Vagina (tissue), 2 donors: ENCODE data around the gene PSG2. TPM values are rescaled to one million over a fixed set of nuclear protein-coding genes. Genes with fewer than 3 reads are reported as not detected.
"Not testable (repeated sequence)": the region's sequence is repeated elsewhere in the genome, so short reads cannot be mapped to it uniquely, and the experiment has no call there.

Experiments
- DNase-seq, 2 donors: peaks; one replicate each; pipeline ENCODE4 v3.0.0-alpha.2; 2017; ENCODE audit errors: extremely low spot score in 2 of 2
- H3K27ac ChIP-seq: fragments of 200-600 bp; sonication (generic); one replicate; pipeline ENCODE4 v1.5.1; 2019
- H3K27me3 ChIP-seq: fragments of 200-600 bp; sonication (generic); one replicate; pipeline ENCODE4 v1.5.1; 2019
- H3K36me3 ChIP-seq, 2 donors: fragments of 200-600 bp; sonication (generic); one replicate each; pipeline ENCODE4 v1.5.1; 2017 to 2019
- H3K4me1 ChIP-seq: fragments of 200-600 bp; sonication (generic); one replicate; pipeline ENCODE4 v1.5.1; 2019
- H3K4me3 ChIP-seq, 2 donors: fragments of 200-600 bp; sonication (generic); 1 replicate in 1 of 2; 2 replicates in 1 of 2; pipeline ENCODE4 v1.5.1; 2016 to 2019
- H3K9me3 ChIP-seq: fragments of 200-600 bp; sonication (generic); one replicate; pipeline ENCODE4 v1.5.1; 2019
- CTCF ChIP-seq, 3 experiments: fragments of 450-650 bp in 2 of 3; fragments of 200-600 bp in 1 of 3; sonication (generic) in 1 of 3; IDR thresholded peaks; one replicate each; pipeline ENCODE4 v1.5.1; 2017 to 2019; ENCODE audit warnings: antibody characterized with exemption in 3 of 3, mild to moderate bottlenecking in 2 of 3, moderate library complexity in 2 of 3
- POLR2A ChIP-seq, 2 donors: fragments of 450-650 bp; IDR thresholded peaks; one replicate each; pipeline ENCODE4 v1.6.1; 2017; ENCODE audit warnings: antibody characterized with exemption in 2 of 2, mild to moderate bottlenecking in 2 of 2, moderate library complexity in 2 of 2
- POLR2AphosphoS5 ChIP-seq, 2 donors: sonication (generic); formaldehyde crosslinking; IDR thresholded peaks; one replicate each; pipeline ENCODE4 v1.9.0; 2017; ENCODE audit warnings: antibody characterized with exemption in 2 of 2, mild to moderate bottlenecking in 2 of 2, low read depth in 1 of 2; ENCODE audit not compliant: insufficient read depth in 1 of 2
- intact Hi-C: fragments of 100-400 bp; cut with DNase I; formaldehyde crosslinking; loops from one replicate; pipeline ENCODE4 v1.15.1; 2023
- total RNA-seq: library from RNA; depleted of rRNA; stranded (reverse); fragments of >200 nt; gene quantifications from one replicate; pipeline ENCODE4 v1.2.3, GENCODE V29; 2016

Gene PSG2
- total RNA-seq, 1 donor from 2014 or later = not detected

DNA sequence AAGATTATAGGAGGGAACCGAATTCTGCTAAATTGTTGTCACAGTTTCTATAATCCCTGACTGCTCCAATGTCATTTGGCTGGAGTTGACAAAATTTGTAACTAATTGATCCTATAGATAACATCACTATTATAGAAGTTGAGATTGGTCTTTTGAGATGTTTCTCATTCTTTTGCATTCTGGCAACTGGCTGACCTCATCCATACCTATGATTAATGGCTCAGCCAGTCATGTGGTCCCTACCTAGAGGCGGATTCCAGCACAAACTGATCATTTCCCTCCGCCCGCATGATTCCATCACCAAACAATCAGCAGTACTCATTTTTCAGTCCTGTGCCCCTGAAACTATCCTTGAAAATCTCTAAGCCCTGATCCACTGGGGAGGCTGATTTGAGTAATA lies 4.2 kb downstream of the PSG2 start:
- no peak for DNase-seq
- TF ChIP-seq POLR2A (IDR thresholded peaks at IDR 0.05) (no peak), CTCF (IDR thresholded peaks at IDR 0.05) (no peak), POLR2AphosphoS5 (IDR thresholded peaks at IDR 0.05; ENCODE audit: insufficient read depth in 1 of 2, low read depth in 1 of 2) (no peak)
- Histone ChIP-seq H3K27me3 (no peaks in the 10 kb centered on the region), H3K36me3 (no peaks in the 10 kb centered on the region), H3K4me3 (no peak overlapping the region), H3K9me3 (no peaks in the 10 kb centered on the region), H3K4me1 (no peaks in the 10 kb centered on the region), H3K27ac (no peak overlapping the region)
- intact Hi-C loops = no loop called here

DNA sequence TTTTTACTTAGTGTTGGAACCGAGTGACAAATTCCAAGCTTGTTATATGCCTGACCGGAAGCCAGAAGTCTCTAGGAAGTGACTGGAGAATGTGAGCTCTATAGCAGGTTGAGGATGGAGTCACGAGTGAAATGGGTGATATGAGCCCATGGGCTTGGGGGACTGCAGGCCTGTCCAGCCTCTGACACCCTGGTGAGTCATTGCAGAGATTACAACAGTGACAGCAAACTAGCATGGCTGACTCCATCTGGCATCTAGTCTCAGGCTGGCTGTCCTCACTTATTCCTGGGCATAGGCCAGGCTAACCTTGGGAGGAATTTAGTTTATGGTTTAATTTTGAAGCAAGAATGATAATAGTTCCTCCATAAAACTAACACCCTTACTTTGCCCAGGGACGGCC lies 4.6 kb downstream of the PSG2 start:
- intact Hi-C loops, H3K27ac ChIP-seq, H3K9me3 ChIP-seq, H3K4me1 ChIP-seq, DNase-seq, H3K4me3 ChIP-seq, H3K36me3 ChIP-seq, H3K27me3 ChIP-seq: not testable (repeated sequence)

DNA sequence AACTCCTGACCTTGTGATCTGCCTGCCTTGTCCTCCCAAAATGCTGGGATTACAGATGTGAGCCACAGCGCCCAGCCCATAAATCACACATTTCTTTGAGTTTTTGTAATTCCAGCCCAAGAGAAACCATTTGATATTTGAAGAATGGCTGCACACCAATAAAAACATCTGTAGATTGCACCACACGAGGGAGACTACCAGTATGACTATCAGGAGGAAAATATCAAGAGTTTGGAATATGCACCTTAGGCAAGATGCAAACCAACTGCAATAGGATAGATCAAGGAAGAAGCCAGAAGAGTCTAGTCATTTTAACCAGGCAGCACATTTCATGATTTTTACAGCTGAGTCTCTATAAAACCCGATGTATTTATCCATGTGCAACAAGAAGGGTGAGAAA lies 20.1 kb downstream of the PSG2 start:
- H3K4me3 ChIP-seq, H3K9me3 ChIP-seq, H3K36me3 ChIP-seq, intact Hi-C loops, H3K27me3 ChIP-seq, H3K4me1 ChIP-seq, DNase-seq, H3K27ac ChIP-seq: not testable (repeated sequence)

- H3K36me3 ChIP-seq, DNase-seq, H3K27me3 ChIP-seq, H3K4me3 ChIP-seq, H3K27ac ChIP-seq, H3K4me1 ChIP-seq, intact Hi-C loops, H3K9me3 ChIP-seq: not testable (repeated sequence)
These were observed 21.2 kb downstream of the PSG2 start for GRCh38 chr19:43061326-43061725.

- H3K36me3 ChIP-seq, intact Hi-C loops, H3K27me3 ChIP-seq, H3K27ac ChIP-seq, DNase-seq, H3K4me1 ChIP-seq, H3K4me3 ChIP-seq, H3K9me3 ChIP-seq: not testable (repeated sequence)
These were observed 22.2 kb downstream of the PSG2 start for GRCh38 chr19:43060254-43060653.

GRCh38 chr19:43059482-43059881 lies 23.0 kb downstream of the PSG2 start:
- intact Hi-C loops = not testable (repeated sequence)

DNA sequence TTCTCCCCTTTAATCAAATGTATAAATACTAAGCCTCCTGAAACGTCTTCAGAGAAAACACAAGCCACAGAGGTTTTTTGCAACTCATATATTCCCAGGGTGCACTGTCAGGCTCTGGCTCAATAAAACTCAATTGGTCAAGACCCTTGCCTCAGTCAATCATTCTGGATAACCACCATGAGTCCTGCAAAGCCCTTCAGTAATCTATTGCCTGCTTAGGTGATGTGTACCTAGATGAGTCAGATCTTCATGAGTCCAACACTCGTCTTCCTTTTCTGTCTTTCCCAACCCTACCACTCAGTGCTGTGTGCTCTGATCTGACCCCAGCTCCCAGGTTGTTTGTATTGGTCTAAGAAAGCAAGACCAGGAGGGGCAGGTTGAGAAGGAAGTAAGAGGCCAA lies 24.1 kb downstream of the PSG2 start:
- H3K27me3 ChIP-seq, H3K36me3 ChIP-seq, DNase-seq, H3K4me3 ChIP-seq, H3K9me3 ChIP-seq, H3K4me1 ChIP-seq, H3K27ac ChIP-seq, intact Hi-C loops: not testable (repeated sequence)

More at GRCh38 chr19:43059482-43059881, 23.0 kb downstream of the PSG2 start:
- not testable (repeated sequence) for H3K4me3 ChIP-seq, H3K4me1 ChIP-seq, H3K27me3 ChIP-seq, H3K27ac ChIP-seq, DNase-seq, H3K36me3 ChIP-seq, H3K9me3 ChIP-seq

GRCh38 chr19:43047966-43048365 lies 34.5 kb downstream of the PSG2 start:
- H3K4me1 ChIP-seq, H3K4me3 ChIP-seq, DNase-seq, H3K27ac ChIP-seq, intact Hi-C loops, H3K9me3 ChIP-seq, H3K27me3 ChIP-seq, H3K36me3 ChIP-seq: not testable (repeated sequence)

- DNase-seq, intact Hi-C loops, H3K27ac ChIP-seq: not testable (repeated sequence)
These were observed 35.9 kb downstream of the PSG2 start for GRCh38 chr19:43046578-43046977.

GRCh38 chr19:43043492-43044180 lies 38.9 kb downstream of the PSG2 start:
- H3K27ac ChIP-seq, H3K9me3 ChIP-seq, H3K4me1 ChIP-seq, H3K4me3 ChIP-seq, H3K27me3 ChIP-seq, intact Hi-C loops, H3K36me3 ChIP-seq, DNase-seq: not testable (repeated sequence)

More at GRCh38 chr19:43046578-43046977, 35.9 kb downstream of the PSG2 start:
- not testable (repeated sequence) for H3K27me3 ChIP-seq, H3K36me3 ChIP-seq, H3K4me1 ChIP-seq, H3K9me3 ChIP-seq, H3K4me3 ChIP-seq

GRCh38 chr19:43031645-43032044 lies 50.9 kb downstream of the PSG2 start:
- H3K27ac ChIP-seq, H3K4me1 ChIP-seq, DNase-seq, H3K4me3 ChIP-seq, H3K36me3 ChIP-seq, H3K27me3 ChIP-seq, H3K9me3 ChIP-seq, intact Hi-C loops: not testable (repeated sequence)
